ENCODE measurements around the gene SEC24D. TPM values are rescaled to one million over a fixed set of nuclear protein-coding genes. Genes with fewer than 3 reads are reported as not detected.

Gene SEC24D
- total RNA-seq, 1 experiment from 2014 or later, result 61.5 TPM

- H2AK5ac ChIP-seq (ENCODE audit: insufficient read length, low read length), result no peak overlapping the region
- no peak overlapping the region for H2BK5ac ChIP-seq (ENCODE audit: insufficient read length, low read length)
- no peak overlapping the region for H4K8ac ChIP-seq (replicated peaks; ENCODE audit: insufficient read length, low read depth, low read length)
- no peak overlapping the region for H2BK15ac ChIP-seq (ENCODE audit: low read depth, low read length)
- H4K20me1 ChIP-seq (ENCODE audit: control insufficient read depth, insufficient read depth, insufficient read length), result no peaks in the 10 kb centered on the region
- H3K4me1 Mint-ChIP-seq, result no peaks in the 10 kb centered on the region
- no CpG with 5 or more reads among the region's 3 CpGs for WGBS (ENCODE audit: extremely low coverage, insufficient read length, low lambda C conversion rate)
- no peak overlapping the region for H3K14ac ChIP-seq (ENCODE audit: insufficient read depth, low read length)
- no peak overlapping the region for H2AFZ ChIP-seq (ENCODE audit: low read length)
- no peaks in the 10 kb centered on the region for H3K9me3 ChIP-seq (ENCODE audit: control insufficient read depth, low read depth, low read length)
- H3K27ac ChIP-seq (ENCODE audit: insufficient read length, low read depth, low read length), result no peak overlapping the region
- no peak overlapping the region for H3K18ac ChIP-seq (ENCODE audit: insufficient read length, low read depth, low read length)
- H2BK20ac ChIP-seq (ENCODE audit: low read depth, low read length, poor library complexity, severe bottlenecking), result no peak overlapping the region
- H3K27ac Mint-ChIP-seq, result no peak overlapping the region
- no peak overlapping the region for H3T11ph ChIP-seq (ENCODE audit: low read length)
- TF ChIP-seq CTCF (conservative IDR thresholded peaks at IDR 0.05), result no peak
- no peaks in the 10 kb centered on the region; the same call in 1 of the 2 replicates for H3K4me1 ChIP-seq (ENCODE audit: insufficient read depth, low read length)
- no peaks in the 10 kb centered on the region for H3K27me3 Mint-ChIP-seq (ENCODE audit: low read depth)
- no peaks in the 10 kb centered on the region for H3K27me3 ChIP-seq (ENCODE audit: insufficient read depth, low read length)
- no peak overlapping the region for H4K91ac ChIP-seq (ENCODE audit: insufficient read length, low read depth, low read length)
- H4K5ac ChIP-seq (ENCODE audit: insufficient read length, low read depth, low read length), result no peak overlapping the region
- DNase-seq, result no peak
- H3K79me1 ChIP-seq (ENCODE audit: insufficient read depth, low read depth, low read length, poor library complexity, severe bottlenecking), result no peaks in the 10 kb centered on the region
- no peak overlapping the region for H3K4me3 Mint-ChIP-seq
- no peak overlapping the region for H3K23ac ChIP-seq (ENCODE audit: insufficient read length, low read depth, low read length)
- no peak overlapping the region for H2BK12ac ChIP-seq (ENCODE audit: insufficient read length, low read depth, low read length)
- H3K79me2 ChIP-seq (ENCODE audit: insufficient read depth, low read length), result no peaks in the 10 kb centered on the region
- no peak overlapping the region for H3K4me2 ChIP-seq (ENCODE audit: insufficient read depth, insufficient read length, low read length)
- no peak overlapping the region for H2BK120ac ChIP-seq (ENCODE audit: low read depth, low read length, poor library complexity, severe bottlenecking)
- H3K4ac ChIP-seq (ENCODE audit: low read depth, low read length), result no peak overlapping the region
- H3K9ac ChIP-seq (ENCODE audit: extremely low read depth, insufficient read length, low read length), result no peak overlapping the region
- no peaks in the 10 kb centered on the region for H3K9me3 Mint-ChIP-seq
- H3K23me2 ChIP-seq (ENCODE audit: insufficient read length, low read depth, low read length, poor library complexity, severe bottlenecking), result no peaks in the 10 kb centered on the region
- H3K56ac ChIP-seq (ENCODE audit: insufficient read length, low read depth, low read length), result no peak overlapping the region
- H3K36me3 Mint-ChIP-seq (ENCODE audit: insufficient read depth in 1 of 3, low read depth in 3 of 3), result peaks cover 17 to 73% (median 35%) of the 10 kb centered on the region in 3 experiments
Measured at GRCh38 chr4:118738090-118738489, 97.8 kb downstream of the SEC24D start.
